NCI-H1930 (cell line): ENCODE data around the gene DTNBP1.

Experiments
- DNase-seq, 2 experiments: peaks; one replicate each; lab custom pipeline; 2025; lab: John Stamatoyannopoulos, UW

DTNBP1 gene, protein sequence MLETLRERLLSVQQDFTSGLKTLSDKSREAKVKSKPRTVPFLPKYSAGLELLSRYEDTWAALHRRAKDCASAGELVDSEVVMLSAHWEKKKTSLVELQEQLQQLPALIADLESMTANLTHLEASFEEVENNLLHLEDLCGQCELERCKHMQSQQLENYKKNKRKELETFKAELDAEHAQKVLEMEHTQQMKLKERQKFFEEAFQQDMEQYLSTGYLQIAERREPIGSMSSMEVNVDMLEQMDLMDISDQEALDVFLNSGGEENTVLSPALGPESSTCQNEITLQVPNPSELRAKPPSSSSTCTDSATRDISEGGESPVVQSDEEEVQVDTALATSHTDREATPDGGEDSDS

DNA sequence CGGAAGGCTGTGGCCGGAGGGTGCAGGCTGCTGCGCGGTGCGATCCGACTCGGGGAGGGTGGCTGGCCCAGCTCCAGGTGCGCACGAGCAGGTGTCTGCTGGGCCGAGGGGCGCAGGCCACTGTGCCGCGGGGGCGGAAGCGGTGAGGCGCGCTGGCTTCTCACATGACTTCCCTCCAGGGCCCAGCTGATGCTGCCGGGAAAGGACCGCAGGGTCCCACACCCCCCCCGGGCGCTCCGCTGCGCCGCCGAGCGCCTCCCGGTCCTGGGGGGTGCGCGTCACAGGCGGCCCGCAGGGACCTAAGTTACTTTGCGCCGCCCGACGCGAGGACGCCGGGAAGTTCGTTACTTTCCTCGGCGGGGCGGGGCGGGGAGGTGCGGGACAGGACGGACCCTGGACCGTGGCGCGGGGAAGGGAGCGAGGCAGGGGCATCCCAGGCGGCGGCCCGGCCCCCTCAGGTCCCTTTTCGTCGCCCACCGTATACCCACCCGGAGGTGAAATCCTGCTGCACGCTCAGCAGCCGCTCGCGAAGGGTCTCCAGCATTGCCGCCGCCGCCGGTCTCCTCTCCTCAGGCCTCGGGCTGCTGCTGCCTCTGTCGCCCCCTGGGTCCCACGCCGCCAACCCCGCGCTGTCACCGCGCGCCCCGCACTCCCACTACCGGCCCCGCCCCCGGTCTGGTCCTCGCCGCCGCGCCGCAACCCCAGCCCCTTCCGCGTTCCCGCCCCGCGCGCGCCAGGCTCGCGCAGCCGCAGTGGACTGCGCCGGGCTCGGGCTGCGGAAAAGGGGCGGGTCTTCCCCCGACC, at the start of gene DTNBP1:
Gene DTNBP1 (minus strand): TSS at position 703 of the 804 bp plus-strand sequence. CDS start 159 bp downstream, at position 544.
- DNase-seq: peak; percentile 65 to 83

DNA sequence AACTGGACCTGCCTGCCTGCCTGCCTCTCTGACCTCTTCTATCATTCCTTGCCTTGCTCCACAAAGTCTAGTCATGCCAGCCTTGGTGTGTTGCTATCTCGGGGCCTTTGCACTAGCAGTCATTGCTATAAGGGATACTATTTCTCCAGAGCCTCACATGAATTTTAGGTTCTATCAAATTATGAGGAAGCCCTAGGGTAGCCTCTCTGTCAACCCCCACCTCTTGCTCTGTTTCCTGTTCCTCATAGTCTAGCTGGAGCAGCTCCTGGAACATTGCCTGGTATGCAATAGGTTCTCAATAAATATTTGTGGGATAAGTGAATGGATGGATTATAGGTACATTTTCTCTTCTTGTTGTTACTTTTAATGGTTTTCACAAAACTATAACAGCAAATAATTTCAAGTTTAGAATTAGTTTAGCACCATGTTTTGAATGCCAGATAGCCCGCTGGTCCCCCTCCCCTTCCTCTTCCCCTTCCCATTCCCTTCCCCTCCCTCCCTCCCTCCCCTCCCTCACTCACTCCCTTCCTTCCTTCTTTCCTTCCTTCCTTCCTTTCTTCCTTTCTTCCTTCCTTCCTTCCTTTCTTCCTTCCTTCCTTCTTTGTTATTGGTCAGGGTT, 46.9 kb upstream of the DTNBP1 start:
- DNase-seq: no peak

DNA sequence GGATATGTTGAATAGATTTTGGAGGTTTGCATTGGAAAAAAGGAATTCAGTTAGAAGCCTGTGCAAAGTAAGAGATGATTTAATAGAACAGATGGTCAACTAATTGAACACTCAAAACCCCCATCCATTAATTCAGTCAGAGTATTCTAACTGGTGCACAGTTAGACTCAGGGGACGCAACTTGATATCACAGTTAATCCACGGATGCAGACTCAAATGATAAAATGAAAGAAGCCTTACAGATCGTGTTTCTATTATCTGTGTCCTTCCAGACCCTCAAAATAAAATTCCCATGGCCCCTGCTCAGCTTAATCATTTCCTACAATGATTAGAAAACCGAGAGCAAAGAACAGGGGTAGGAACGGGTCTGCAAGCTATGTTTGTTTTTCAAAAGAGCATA, 45.4 kb upstream of the DTNBP1 start:
- DNase-seq: no peak

DNA sequence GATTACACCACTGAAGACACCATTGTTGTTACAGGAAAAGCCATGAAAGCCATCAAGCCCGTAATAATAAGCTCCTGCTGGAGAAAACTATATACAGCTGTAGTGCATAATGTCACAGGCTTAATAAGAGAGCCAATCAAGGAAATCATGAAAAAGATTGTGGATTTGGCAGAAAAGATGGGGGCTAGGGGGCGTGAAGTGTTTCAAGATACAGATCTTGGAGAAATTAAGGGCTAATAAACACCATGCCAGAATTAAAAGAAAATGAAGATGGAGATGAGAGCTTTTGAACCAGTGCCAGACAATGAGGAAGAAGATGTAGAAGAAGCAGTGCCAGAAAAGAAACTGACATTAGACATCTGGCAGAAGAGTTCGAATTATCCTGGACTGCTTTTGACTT, 43.2 kb upstream of the DTNBP1 start:
- no peak for DNase-seq

DNA sequence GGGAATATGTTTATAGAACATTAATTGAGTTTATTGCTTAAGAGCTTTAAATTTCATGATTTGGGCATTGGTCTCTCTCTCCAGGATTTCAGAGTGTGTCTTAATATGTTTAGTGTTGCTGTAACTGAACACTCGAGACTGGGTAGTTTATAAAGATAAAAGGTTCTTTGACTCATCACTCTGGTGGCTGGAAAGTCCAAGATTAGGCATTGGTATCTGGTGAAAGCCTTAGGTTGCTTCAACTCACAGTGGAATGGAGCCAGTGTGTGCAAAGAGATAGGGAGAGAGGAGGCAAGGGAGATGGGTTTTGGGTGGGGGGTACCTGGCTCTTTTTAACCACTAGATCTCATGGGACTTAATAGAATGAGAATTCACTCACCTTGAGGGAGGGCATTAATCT, 35.6 kb upstream of the DTNBP1 start:
- DNase-seq: no peak

DNA sequence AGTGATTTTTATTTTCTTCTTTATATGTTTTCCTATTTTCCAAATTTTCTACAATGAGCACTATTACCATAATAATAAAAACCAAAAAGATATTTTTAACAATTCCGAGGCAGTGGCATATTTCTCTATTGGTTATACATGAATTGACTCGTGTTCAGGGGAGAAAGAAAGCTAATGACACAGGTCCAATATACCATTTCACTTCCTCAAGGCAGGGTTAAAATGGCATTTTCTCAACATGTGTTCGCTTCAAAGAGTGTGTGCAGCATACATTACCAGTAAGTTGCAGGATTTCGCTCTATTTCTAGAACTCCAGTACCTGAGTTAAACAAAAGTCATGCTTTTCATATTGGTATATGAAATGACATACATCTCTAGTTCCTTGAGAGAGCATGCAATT, 35.1 kb upstream of the DTNBP1 start:
- no peak for DNase-seq

DNA sequence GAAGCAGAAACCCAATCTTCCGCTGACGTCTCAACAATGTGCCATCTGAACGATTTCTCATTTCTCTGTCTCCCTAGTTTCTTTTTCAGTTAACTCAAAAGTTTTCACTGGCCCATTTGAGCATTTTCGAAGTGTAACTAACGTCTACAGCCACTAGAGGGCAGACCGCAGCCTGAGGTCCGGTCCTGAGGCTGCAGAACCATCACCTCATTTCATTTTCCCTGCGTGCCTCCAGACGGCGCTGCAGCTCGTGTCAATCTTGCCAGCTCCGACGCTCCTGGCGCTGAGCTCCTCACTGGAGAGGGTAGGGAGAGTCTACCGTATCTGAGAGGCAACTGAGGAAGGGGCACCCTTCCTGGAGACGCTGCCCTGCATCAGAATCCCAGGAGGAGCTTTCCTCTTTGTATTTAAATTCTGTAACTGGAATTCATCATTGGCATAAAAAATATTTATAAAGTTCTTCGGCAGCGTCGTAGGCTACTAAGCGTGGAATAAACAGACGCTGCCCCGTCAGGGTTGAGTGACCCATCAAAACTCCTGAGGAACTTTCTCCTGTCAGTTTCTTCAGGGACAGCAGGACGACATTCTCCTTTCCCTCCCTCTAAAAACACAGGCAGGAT, 28.5 kb upstream of the DTNBP1 start:
- peak; percentile 80 to 82 for DNase-seq

DNA sequence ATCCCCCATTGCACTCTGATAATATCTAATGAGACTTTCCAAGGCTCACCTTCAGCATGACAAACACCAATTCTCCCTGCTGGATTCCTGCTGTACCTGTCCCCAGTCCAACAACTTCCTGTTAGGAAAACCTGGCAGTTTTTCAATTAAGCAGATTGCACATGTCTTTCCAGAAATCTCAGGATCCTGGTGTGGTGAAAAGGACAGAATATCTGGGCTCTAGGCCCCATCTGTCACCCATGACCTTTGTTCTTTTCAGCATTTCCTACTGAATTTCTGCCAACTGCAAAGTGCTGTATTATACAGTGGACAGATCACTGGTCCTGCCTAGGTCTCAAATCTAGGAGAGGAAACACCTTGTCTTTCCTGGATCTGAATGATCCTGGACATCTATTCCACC, 27.7 kb upstream of the DTNBP1 start:
- no peak for DNase-seq

DNA sequence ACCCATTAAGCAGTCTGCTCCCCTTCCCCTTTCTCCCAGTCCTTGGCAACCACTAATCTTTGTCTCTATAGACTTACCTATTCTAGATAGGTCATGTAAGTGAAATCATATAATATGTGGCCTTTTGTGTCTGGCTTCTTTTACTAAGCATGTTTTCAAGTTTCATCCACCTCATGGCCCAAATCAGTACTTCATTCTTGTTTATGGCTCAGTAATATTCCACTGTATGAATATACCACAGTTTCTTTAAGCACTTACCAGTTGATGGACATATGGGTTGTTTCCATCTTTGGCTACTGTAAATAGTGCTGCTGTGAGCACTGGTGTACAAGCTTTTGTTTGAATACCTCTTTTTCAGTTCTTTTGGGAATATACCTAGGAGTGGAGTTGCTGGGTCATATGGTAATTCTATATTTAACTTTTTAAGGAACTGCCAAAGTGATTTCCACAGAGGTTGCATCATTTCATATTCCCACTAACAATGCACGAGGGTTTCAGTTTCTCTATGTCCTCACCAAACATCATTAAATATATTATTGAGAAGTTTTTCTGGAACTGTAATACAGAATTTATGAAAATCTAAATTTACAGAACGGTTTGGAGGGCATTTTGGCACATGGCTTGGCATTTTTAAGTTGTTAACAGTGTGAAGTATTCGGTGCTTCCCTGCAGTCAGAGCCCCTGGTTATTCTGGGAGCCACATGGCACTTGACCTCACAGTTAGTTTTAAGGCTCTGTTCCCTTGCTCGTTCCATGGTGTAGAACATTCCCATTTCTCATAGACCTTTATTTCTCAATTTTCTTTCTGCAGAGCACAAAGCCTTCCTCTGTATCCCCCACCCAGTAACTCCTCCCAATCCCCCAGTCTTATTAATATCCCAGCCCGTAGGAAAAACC, 27.0 kb upstream of the DTNBP1 start:
- no peak for DNase-seq

DNA sequence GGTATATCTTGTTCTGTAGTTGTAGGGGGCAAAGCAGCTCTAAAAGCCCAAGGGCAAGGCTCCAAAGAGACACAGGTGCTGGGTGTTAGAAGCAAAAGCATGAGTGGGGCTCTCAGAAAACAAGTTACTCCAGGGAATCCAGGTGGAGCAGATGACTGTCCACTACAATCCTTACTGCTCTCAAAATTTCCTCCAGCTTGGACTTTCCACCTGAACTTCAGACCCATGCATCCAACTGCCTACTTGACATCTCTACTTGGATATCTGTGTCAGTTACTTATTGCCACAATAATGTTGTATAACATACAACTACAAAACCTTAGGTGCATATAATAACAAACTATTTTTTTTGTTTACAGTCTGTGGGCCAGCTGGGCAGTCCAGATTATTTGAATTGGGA, 22.8 kb upstream of the DTNBP1 start:
- no peak for DNase-seq

DNA sequence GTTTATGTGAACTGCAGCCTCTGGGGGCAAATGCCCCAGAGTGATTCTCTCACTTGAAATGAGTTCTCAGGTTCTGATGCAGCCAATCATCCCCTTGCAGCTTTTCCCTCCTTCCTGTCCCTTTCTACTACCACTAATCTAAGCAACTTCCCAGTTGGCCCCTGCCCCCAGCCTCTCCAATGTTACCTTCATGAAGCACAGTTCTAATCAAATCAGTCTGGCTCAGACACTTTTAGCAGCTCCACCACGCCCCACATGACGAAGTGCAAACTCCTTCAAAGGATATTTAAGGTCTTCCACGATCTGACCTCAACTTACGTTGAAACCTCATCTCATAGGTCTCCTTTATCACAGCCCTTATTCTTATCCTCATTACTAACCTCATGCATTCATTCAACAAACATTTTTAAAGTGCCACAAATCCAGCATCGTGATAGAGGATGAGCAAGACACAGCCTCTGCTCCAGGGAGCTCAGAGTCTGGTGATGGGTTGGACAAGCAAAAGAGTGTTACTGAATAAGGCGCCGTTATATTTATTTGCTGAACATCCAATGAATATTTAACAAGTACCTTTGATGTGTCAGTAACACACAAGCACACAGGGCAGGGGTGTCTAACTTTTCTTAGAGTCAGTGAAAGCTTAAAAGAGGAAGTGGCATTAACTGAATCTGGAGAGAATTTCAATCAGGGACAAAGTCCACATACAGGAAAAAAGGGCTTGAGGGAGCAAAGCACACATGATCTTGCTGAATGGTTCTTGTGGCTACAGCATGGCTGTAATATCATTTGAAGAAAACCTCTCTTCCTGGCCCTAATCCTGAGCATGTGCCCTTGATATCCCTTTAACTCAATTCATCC, 20.4 kb upstream of the DTNBP1 start:
- no peak for DNase-seq

DNA sequence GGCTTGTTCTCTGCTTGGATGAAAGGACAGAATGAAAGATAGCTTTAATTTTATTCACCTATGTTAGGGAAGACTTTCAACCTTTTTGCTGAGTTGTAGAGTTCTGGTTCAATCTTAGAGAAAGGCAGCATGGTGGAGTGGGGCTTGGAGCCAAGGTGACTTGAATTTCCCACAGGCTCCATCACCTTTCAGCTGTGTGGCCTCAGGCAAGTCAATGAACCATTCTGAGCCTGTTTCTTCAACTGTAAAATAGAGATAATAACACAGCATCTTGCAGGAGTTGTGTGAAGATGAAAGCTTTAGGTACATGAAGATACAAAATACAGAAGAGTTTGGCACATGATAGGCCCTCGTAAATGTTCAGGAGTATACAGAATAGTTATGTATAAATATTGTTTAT, 19.1 kb upstream of the DTNBP1 start:
- DNase-seq: no peak

DNA sequence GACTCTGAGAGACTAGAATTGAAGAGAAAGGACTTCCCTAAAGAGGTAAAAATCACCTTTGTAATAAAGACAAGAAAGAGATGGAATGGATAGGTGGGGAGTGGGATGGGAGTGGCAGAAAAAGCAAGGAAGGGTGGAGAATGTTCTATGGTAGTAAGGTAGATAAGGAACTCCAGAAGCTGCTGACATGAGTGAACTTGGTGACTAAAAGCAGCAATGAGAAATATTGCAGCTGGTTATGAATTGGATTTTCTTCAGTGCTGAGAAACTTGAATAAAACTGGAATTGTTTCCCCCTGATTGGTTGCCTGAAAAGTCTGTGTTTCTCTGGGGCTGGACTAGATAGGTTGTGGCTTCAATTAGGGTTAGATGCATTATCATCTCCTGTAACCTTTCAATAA, 15.7 kb upstream of the DTNBP1 start:
- DNase-seq: no peak

DNA sequence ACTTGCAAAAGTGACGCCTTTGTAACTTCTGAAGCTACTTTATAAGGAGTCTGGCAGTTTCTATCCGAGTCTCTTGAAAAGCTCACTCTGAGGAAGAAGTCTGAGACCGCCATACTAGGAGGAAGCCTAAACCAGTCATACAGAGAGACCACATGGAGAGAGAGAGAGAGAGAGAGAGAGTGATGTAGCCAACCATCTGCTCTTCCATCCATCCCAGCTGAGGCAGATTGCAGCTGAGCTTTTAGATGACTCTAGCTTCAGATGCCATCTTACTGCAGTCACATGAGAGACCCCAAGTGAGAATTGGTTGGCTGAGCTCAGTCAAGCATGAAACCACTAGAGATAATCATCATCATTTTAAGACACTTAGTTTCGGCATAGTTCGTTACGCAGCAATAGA, 15.0 kb upstream of the DTNBP1 start:
- DNase-seq: no peak

DNA sequence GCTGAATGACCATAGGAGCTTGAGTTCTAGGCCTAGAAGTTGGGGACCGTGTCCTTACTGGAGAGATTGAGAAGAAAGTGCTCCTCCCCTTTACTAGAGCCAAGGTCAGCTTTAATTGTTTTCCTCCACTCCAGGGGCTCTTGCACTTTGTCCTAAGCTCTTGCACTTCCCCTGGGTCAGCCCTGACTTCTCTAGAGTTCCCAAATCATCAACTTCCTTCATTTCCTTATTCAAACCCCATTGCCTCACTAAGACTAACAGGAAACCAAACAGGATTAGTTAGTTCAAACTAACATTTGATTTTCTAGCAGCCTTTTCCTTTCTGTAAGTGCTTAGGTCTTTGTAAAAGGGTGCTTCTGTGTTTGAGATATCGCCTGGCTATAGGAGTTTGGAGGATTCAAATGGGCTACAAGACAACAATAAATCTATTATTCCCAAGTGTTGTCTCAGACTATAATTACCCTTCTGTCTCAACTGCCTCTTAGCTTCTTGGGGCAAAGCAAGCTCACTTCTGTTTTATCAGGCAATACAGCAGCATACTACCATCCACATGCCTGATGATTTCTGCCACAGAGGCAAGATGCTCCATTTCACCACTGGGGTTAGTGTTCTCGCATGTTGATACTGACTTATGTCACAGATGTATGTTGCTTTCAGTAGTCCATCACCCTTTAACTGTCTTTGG, 12.8 kb upstream of the DTNBP1 start:
- DNase-seq: no peak

DNA sequence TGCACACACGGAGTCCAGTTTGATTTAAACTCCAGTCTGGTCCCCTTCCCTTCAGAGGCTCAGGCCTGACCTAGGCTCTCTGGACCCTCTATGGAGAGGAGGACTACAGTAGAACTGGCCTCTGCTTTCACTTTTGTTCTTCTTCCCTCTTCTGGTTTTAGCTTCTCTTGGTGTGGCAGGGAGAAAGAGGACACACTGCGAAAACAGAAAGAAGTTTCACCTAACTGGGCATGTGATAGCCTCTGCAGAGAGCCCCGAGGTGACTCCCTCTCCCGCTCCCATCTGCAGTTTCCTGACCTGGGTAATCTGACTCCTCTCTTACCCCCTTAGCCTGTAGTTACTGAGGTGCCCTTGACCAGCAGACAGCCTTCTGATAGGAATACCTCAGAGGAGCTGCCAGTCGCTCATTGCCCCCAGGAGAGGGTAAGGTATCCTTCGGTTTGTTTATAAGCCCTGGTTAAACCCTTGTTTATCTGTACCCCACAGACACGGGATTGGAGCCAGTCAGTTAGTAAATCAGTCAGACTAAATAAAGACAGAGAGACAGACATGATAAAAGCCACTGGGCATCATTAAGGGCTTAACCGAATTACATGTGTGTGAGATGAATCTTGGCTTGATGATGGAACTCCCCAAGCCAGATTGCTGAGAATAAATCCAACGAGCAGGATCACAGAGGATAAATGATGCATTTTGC, 12.0 kb upstream of the DTNBP1 start:
- no peak for DNase-seq

DNA sequence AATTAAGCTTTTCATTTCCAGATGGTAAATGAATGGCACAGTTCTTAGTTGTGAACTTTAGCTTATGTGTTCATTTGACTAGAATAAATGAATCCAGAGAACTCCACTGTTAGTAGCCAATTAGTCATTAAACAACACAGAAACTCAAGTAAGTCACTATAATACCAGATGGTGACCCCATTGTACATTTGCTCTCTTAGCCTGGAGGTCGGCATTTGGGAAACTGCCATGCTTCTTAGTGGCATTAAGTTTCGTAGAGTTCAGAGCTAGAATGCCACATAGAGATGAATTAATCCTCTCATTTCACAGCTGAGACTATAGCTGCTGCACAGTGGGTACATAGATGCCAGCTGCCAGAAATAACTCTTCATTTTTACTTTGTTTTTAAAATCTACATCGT, 10.8 kb upstream of the DTNBP1 start:
- no peak for DNase-seq

DNA sequence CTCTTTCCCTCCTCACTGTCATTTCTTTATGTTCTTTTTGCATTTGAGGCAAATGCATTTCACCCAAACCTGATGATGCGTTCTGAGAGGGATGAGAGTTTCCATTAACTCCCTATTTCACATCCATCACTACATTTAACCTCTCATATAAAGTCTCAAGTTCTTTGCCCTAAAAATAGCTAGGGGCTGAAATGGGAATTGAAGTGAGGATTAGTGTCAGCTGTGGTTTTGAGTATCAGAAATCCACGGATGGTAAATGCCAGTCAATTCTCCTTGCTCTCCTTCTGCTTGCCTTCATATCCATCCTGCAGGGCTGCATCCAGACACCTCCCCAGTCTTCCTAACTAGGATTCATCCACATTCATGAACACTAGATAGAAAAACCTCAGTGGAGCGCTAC, 10.0 kb upstream of the DTNBP1 start:
- DNase-seq: no peak

DNA sequence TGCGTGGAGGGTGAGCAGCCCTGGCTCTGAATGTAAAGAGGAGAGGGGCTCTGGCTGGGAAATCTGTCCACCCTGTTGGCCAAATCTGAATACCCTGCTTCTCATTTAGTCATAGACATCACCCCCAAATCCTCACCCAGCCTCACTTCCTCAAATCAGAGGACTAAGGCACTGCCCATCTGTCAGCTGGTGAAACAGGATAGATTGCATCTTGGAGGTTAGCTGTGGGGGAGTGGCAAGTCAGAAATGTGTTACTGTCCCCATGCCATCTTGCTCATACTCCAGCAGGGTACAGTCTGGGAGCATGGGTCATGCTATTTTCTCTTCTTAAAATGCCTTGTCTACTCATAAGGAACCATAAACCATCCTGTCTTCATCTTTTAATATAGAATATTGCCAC, 9.5 kb upstream of the DTNBP1 start:
- DNase-seq: no peak
